ENCODE results near the gene MACROD1. TPM values are rescaled to one million over a fixed set of nuclear protein-coding genes. Genes with fewer than 3 reads are reported as not detected.
A peak's percentile ranks its signal among the peaks of the same experiment; 100 is the strongest.

MACROD1 gene
- total RNA-seq, 2 donors from 2014 or later = 24.7 to 65.4 TPM

- Histone ChIP-seq H3K4me1 (peaks cover 40% of the 10 kb centered on the region), H3K27me3 (no peaks in the 10 kb centered on the region), H3K36me3 (replicated peaks in 1 of 2; ENCODE audit: insufficient read depth in 1 of 2, low read depth in 2 of 2) (no peaks in the 10 kb centered on the region), H3K4me3 (no peak overlapping the region), H3K27ac (no peak overlapping the region), H3K9me3 (no peaks in the 10 kb centered on the region)
- WGBS, 2 donors = 74 to 83% methylated on average over 11 of the region's 11 CpGs
- DNase-seq (no peak), ATAC-seq (no peak)
- TF ChIP-seq CTCF (IDR thresholded peaks at IDR 0.05) (no peak), POLR2A (IDR thresholded peaks at IDR 0.05) (no peak)
- intact Hi-C loops (cut with DNase I) = no loop called here
These were observed 75.0 kb downstream of the MACROD1 start for GRCh38 chr11:64090806-64091516.

GRCh38 chr11:64089915-64090805 is 75.8 kb downstream of the MACROD1 start:
- Histone ChIP-seq H3K4me1 (peaks cover 43% of the 10 kb centered on the region), H3K27ac (peak overlapping the region in 1 of 4 donors; percentile 21), H3K36me3 (replicated peaks in 1 of 2; ENCODE audit: insufficient read depth in 1 of 2, low read depth in 2 of 2) (no peaks in the 10 kb centered on the region), H3K9me3 (no peaks in the 10 kb centered on the region), H3K4me3 (no peak overlapping the region), H3K27me3 (no peaks in the 10 kb centered on the region)
- intact Hi-C loops (cut with DNase I) = no loop called here
- no peak for ATAC-seq
- WGBS, 2 donors = 77 to 85% methylated on average over 21 to 28 of the region's 28 CpGs
- no peak for TF ChIP-seq POLR2A (IDR thresholded peaks at IDR 0.05)
- TF ChIP-seq CTCF (IDR thresholded peaks at IDR 0.05) = no peak
- DNase-seq = no peak

GRCh38 chr11:64089493-64089892 is 76.4 kb downstream of the MACROD1 start:
- TF ChIP-seq CTCF (IDR thresholded peaks at IDR 0.05) (no peak), POLR2A (IDR thresholded peaks at IDR 0.05) (no peak)
- 87 to 88% methylated on average over 7 of the region's 7 CpGs for WGBS, 2 donors
- Histone ChIP-seq H3K36me3 (replicated peaks in 1 of 2; ENCODE audit: insufficient read depth in 1 of 2, low read depth in 2 of 2) (no peaks in the 10 kb centered on the region), H3K27me3 (no peaks in the 10 kb centered on the region), H3K4me1 (peaks cover 48% of the 10 kb centered on the region), H3K4me3 (no peak overlapping the region), H3K9me3 (no peaks in the 10 kb centered on the region), H3K27ac (no peak overlapping the region)
- intact Hi-C loops (cut with DNase I) = no loop called here
- no peak for DNase-seq
- no peak for ATAC-seq

- Histone ChIP-seq H3K4me1 (peaks cover 52% of the 10 kb centered on the region), H3K36me3 (replicated peaks in 1 of 2; ENCODE audit: insufficient read depth in 1 of 2, low read depth in 2 of 2) (no peaks in the 10 kb centered on the region), H3K27me3 (no peaks in the 10 kb centered on the region), H3K4me3 (no peak overlapping the region), H3K27ac (no peak overlapping the region), H3K9me3 (no peaks in the 10 kb centered on the region)
- intact Hi-C loops (cut with DNase I) = no loop called here
- TF ChIP-seq POLR2A (IDR thresholded peaks at IDR 0.05) = no peak
- TF ChIP-seq CTCF (IDR thresholded peaks at IDR 0.05) = no peak
- no peak for ATAC-seq
- no peak for DNase-seq
- 85 to 97% methylated on average over 10 to 11 of the region's 15 CpGs for WGBS, 2 donors
These were observed 76.9 kb downstream of the MACROD1 start for GRCh38 chr11:64089027-64089360.
